HepG2 (cell line): ENCODE data around the gene LIN28B. TPM values are rescaled to one million over a fixed set of nuclear protein-coding genes. Genes with fewer than 3 reads are reported as not detected.

Source experiments
- ELF1 ChIP-seq: sonication (generic); formaldehyde crosslinking; IDR thresholded peaks from 2 replicates; pipeline ENCODE4 v1.4.0; 2020; ENCODE audit warnings: missing genetic modification reagents
- GPN1 ChIP-seq: sonication (generic); formaldehyde crosslinking; IDR thresholded peaks from 2 replicates; pipeline ENCODE4 v1.5.1; 2020; ENCODE audit warnings: missing genetic modification reagents, borderline replicate concordance
- HOXA9 ChIP-seq: sonication (generic); formaldehyde crosslinking; IDR thresholded peaks from 2 replicates; pipeline ENCODE4 v1.8.1; 2022; ENCODE audit warnings: missing genetic modification reagents, mild to moderate bottlenecking, moderate library complexity, borderline replicate concordance
- IRF1 ChIP-seq: sonication (generic); formaldehyde crosslinking; IDR thresholded peaks from 2 replicates; pipeline ENCODE4 v1.4.0; 2020; ENCODE audit warnings: low read depth, mild to moderate bottlenecking, missing genetic modification reagents
- KDM3A ChIP-seq: IDR thresholded peaks from 2 replicates; pipeline ENCODE4 v1.6.1; 2018; ENCODE audit warnings: low read depth, missing compliant biosample characterization
- KLF11 ChIP-seq: IDR thresholded peaks from 2 replicates; pipeline ENCODE4 v1.6.1; 2016; ENCODE audit warnings: missing compliant biosample characterization
- MEIS1 ChIP-seq: sonication (generic); formaldehyde crosslinking; IDR thresholded peaks from 2 replicates; pipeline ENCODE4 v1.9.0; 2021; ENCODE audit warnings: mild to moderate bottlenecking, missing genetic modification reagents, moderate library complexity, borderline replicate concordance
- NFRKB ChIP-seq: fragments of 450-650 bp; IDR thresholded peaks from 2 replicates; pipeline ENCODE4 v1.6.1; 2017
- PCBP2 ChIP-seq: fragments of 200-400 bp; formaldehyde crosslinking; optimal IDR thresholded peaks from 2 replicates; pipeline ENCODE3; 2018; ENCODE audit warnings: low read length, low read depth; ENCODE audit not compliant: poor library complexity, severe bottlenecking
- ZKSCAN5 ChIP-seq: sonication (generic); formaldehyde crosslinking; IDR thresholded peaks from 2 replicates; pipeline ENCODE4 v1.5.1; 2020; ENCODE audit warnings: mild to moderate bottlenecking, missing genetic modification reagents
- ZMAT3 ChIP-seq: sonication (generic); formaldehyde crosslinking; conservative IDR thresholded peaks from 2 replicates; pipeline ENCODE4 v1.7.0; 2021; ENCODE audit warnings: missing genetic modification reagents
- ZNF101 ChIP-seq: sonication (generic); formaldehyde crosslinking; IDR thresholded peaks from 2 replicates; pipeline ENCODE4 v1.4.0; 2020; ENCODE audit warnings: mild to moderate bottlenecking, low read depth, missing genetic modification reagents, borderline replicate concordance
- ZNF670 ChIP-seq: sonication (generic); formaldehyde crosslinking; IDR thresholded peaks from 2 replicates; pipeline ENCODE4 v1.8.0; 2022; ENCODE audit warnings: mild to moderate bottlenecking, missing genetic modification reagents, borderline replicate concordance
- polyA plus RNA-seq, 8 experiments: library from polyadenylated mRNA; depleted of rRNA in 3 of 8; stranded (reverse) in 7 of 8; unstranded in 1 of 8; fragments of >200 nt; fragmentation: Illumina TruSeq in 4 of 8; extraction: Trizol in 4 of 8; gene quantifications; 2 replicates each; pipeline versions ENCODE4 v1.2.1 to v1.2.3, GENCODE V29; 2011 to 2016; ENCODE audit warnings: low read depth in 4 of 8, missing spikeins in 1 of 8, mixed read lengths in 1 of 8; ENCODE audit not compliant: insufficient read depth in 1 of 8
- total RNA-seq, 5 experiments: library from RNA; depleted of rRNA; stranded (reverse); fragments of >200 nt; fragmentation: Illumina TruSeq; extraction: Trizol; gene quantifications; 2 replicates each; pipeline ENCODE4 v1.2.3, GENCODE V29; 2016; ENCODE audit warnings: low read depth in 1 of 5
- TF ChIP-seq, protein P1 (sequence below): IDR thresholded peaks from 2 replicates; pipeline ENCODE4 v1.6.1; 2016; ENCODE audit warnings: low read depth
- TF ChIP-seq, protein P2 (sequence below): sonication (generic); formaldehyde crosslinking; IDR thresholded peaks from 2 replicates; pipeline ENCODE4 v1.4.0; 2020; ENCODE audit warnings: missing genetic modification reagents
- TF ChIP-seq, protein P3 (sequence below): sonication (generic); formaldehyde crosslinking; IDR thresholded peaks from 2 replicates; pipeline ENCODE4 v1.4.0; 2020; ENCODE audit warnings: missing genetic modification reagents, borderline replicate concordance
- TF ChIP-seq, protein P4 (sequence below): sonication (generic); formaldehyde crosslinking; IDR thresholded peaks from 2 replicates; pipeline ENCODE4 v1.4.0; 2020; ENCODE audit warnings: missing genetic modification reagents, mild to moderate bottlenecking, borderline replicate concordance

Gene LIN28B
- total and polyA plus RNA-seq, 2 of the 13 experiments (the other 11 are each of a cell fraction or from before 2014, with no cell fraction given): 14.5 to 56.8 TPM

GRCh38 chr6:104955927-104956730 lies 778 bp upstream of the LIN28B start (continued):
- TF ChIP-seq PCBP2 (no peak), NFRKB (no peak), ELF1 (CRISPR knock-in tag) (no peak), GPN1 (CRISPR knock-in tag) (no peak), ZNF101 (no peak), IRF1 (CRISPR knock-in tag) (no peak), MEIS1 (CRISPR knock-in tag) (no peak), KLF11 (CRISPR knock-in tag) (0 out of 2 replicates have a peak, but pooled peaks have one; percentile 53), KDM3A (no peak), ZMAT3 (CRISPR knock-in tag) (no peak), ZNF670 (CRISPR knock-in tag) (no peak), HOXA9 (CRISPR knock-in tag) (no peak), ZKSCAN5 (CRISPR knock-in tag) (no peak)
- TF ChIP-seq, protein P1, sequence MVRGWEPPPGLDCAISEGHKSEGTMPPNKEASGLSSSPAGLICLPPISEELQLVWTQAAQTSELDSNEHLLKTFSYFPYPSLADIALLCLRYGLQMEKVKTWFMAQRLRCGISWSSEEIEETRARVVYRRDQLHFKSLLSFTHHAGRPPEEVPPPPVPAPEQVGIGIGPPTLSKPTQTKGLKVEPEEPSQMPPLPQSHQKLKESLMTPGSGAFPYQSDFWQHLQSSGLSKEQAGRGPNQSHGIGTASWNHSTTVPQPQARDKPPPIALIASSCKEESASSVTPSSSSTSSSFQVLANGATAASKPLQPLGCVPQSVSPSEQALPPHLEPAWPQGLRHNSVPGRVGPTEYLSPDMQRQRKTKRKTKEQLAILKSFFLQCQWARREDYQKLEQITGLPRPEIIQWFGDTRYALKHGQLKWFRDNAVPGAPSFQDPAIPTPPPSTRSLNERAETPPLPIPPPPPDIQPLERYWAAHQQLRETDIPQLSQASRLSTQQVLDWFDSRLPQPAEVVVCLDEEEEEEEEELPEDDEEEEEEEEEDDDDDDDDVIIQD (CRISPR knock-in tag): no peak; the same call in 1 of the 2 replicates
- TF ChIP-seq, protein P2, sequence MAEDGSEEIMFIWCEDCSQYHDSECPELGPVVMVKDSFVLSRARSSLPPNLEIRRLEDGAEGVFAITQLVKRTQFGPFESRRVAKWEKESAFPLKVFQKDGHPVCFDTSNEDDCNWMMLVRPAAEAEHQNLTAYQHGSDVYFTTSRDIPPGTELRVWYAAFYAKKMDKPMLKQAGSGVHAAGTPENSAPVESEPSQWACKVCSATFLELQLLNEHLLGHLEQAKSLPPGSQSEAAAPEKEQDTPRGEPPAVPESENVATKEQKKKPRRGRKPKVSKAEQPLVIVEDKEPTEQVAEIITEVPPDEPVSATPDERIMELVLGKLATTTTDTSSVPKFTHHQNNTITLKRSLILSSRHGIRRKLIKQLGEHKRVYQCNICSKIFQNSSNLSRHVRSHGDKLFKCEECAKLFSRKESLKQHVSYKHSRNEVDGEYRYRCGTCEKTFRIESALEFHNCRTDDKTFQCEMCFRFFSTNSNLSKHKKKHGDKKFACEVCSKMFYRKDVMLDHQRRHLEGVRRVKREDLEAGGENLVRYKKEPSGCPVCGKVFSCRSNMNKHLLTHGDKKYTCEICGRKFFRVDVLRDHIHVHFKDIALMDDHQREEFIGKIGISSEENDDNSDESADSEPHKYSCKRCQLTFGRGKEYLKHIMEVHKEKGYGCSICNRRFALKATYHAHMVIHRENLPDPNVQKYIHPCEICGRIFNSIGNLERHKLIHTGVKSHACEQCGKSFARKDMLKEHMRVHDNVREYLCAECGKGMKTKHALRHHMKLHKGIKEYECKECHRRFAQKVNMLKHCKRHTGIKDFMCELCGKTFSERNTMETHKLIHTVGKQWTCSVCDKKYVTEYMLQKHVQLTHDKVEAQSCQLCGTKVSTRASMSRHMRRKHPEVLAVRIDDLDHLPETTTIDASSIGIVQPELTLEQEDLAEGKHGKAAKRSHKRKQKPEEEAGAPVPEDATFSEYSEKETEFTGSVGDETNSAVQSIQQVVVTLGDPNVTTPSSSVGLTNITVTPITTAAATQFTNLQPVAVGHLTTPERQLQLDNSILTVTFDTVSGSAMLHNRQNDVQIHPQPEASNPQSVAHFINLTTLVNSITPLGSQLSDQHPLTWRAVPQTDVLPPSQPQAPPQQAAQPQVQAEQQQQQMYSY: no peak
- TF ChIP-seq, protein P3, sequence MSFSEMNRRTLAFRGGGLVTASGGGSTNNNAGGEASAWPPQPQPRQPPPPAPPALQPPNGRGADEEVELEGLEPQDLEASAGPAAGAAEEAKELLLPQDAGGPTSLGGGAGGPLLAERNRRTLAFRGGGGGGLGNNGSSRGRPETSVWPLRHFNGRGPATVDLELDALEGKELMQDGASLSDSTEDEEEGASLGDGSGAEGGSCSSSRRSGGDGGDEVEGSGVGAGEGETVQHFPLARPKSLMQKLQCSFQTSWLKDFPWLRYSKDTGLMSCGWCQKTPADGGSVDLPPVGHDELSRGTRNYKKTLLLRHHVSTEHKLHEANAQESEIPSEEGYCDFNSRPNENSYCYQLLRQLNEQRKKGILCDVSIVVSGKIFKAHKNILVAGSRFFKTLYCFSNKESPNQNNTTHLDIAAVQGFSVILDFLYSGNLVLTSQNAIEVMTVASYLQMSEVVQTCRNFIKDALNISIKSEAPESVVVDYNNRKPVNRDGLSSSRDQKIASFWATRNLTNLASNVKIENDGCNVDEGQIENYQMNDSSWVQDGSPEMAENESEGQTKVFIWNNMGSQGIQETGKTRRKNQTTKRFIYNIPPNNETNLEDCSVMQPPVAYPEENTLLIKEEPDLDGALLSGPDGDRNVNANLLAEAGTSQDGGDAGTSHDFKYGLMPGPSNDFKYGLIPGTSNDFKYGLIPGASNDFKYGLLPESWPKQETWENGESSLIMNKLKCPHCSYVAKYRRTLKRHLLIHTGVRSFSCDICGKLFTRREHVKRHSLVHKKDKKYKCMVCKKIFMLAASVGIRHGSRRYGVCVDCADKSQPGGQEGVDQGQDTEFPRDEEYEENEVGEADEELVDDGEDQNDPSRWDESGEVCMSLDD: peak; percentile 40; the same call in 1 of the 2 replicates
- TF ChIP-seq, protein P4, sequence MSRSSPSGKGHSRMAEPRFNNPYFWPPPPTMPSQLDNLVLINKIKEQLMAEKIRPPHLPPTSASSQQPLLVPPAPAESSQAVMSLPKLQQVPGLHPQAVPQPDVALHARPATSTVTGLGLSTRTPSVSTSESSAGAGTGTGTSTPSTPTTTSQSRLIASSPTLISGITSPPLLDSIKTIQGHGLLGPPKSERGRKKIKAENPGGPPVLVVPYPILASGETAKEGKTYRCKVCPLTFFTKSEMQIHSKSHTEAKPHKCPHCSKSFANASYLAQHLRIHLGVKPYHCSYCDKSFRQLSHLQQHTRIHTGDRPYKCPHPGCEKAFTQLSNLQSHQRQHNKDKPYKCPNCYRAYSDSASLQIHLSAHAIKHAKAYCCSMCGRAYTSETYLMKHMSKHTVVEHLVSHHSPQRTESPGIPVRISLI (CRISPR knock-in tag): peak; percentile 75; the same call in 1 of the 2 replicates
